Cardiac fibroblast (primary cell): ENCODE measurements around the gene PLXNA2.

ENCODE experiments used
- DNase-seq, 2 donors: peaks; one replicate each; pipeline versions ENCODE4 v3.0.0 to v3.0.0-alpha.2; 2010; ENCODE audit warnings: low read depth in 2 of 2
- H3K4me3 ChIP-seq, 2 donors: replicated peaks in 1 of 2; 1 replicate in 1 of 2; 2 replicates in 1 of 2; pipeline ENCODE4 v1.5.1; 2011; ENCODE audit warnings: low read depth in 2 of 2, low read length in 2 of 2, mild to moderate bottlenecking in 2 of 2, moderate library complexity in 1 of 2
- TF ChIP-seq, protein P1 (sequence below): IDR thresholded peaks from one replicate; pipeline ENCODE4 v1.5.1; 2011; ENCODE audit warnings: low read depth, mild to moderate bottlenecking, low read length, inconsistent platforms

The PLXNA2 gene

DNA sequence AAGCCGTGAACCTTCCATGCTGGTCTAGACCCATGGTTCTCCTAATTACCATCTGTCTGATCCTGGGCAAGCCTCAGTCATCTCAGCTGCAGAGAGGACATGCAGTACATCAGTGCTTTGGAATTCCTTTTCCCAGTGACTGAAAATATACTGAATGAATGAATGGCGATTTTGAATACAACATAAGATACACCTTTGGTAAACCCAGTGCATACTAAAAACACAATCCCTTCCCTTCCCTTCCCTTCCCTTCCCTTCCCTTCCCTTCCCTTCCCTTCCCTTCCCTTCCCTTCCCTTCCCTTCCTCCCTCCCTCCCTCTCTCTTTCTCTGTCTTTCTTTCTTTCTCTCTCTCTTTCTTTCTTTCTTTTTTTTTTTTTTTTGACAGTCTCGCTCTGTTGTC, 21.3 kb upstream of the PLXNA2 start:
- H3K4me3 ChIP-seq = no peak overlapping the region
- TF ChIP-seq, protein P1, sequence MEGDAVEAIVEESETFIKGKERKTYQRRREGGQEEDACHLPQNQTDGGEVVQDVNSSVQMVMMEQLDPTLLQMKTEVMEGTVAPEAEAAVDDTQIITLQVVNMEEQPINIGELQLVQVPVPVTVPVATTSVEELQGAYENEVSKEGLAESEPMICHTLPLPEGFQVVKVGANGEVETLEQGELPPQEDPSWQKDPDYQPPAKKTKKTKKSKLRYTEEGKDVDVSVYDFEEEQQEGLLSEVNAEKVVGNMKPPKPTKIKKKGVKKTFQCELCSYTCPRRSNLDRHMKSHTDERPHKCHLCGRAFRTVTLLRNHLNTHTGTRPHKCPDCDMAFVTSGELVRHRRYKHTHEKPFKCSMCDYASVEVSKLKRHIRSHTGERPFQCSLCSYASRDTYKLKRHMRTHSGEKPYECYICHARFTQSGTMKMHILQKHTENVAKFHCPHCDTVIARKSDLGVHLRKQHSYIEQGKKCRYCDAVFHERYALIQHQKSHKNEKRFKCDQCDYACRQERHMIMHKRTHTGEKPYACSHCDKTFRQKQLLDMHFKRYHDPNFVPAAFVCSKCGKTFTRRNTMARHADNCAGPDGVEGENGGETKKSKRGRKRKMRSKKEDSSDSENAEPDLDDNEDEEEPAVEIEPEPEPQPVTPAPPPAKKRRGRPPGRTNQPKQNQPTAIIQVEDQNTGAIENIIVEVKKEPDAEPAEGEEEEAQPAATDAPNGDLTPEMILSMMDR = no peak

DNA sequence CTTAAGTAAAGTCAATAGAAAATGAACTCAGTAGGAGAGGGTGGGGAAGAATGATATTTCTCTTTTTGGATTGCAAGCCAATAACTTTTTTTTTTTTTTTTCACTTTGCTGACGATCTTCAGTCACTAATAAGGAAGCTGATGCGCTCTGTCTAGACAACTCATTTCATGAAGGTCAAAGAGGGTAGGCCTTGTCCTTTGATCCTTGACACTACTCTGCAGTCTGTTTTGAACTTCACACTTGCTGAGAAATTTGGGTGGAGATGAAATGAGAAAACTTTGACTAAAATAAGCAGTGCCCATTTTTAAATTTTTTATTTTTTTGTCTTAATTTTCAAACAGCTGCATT, 20.9 kb upstream of the PLXNA2 start:
- no peak for DNase-seq
- H3K4me3 ChIP-seq = no peak overlapping the region
- TF ChIP-seq, protein P1 = no peak

More for the DNA sequence above, 21.3 kb upstream of the PLXNA2 start:
- DNase-seq = no peak

DNA sequence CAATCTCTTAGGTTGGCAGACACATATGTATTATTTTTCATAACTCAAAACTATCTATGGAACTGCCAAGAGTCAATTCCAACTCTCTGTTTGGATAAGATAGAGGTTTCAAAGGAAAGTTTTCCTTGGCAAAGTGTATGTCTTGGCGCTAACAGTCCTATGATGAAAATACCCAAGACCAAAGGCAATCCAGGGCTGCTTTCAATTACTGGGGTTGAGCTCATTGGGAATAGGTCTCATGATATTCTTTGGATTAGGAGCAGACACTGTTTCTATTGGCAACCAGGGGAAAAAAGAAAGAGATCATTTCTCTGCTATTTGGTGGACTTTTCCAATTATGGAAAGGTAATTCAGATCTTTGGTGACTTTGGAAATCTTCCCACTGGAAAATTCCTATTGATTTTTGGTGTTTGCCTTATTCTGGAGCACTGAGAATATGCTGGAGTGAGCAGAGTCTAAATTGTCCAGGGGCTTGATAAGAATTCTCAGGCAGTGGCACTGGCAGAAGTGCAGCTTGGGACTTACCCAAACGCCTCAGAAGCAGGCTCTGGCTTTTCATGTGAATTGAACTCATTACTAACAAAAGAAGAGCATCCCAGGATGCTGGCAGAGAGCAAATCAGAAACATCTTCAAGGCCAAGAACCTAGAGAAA, 20.4 kb upstream of the PLXNA2 start:
- DNase-seq = no peak
- H3K4me3 ChIP-seq = no peak overlapping the region
- TF ChIP-seq, protein P1 = no peak

DNA sequence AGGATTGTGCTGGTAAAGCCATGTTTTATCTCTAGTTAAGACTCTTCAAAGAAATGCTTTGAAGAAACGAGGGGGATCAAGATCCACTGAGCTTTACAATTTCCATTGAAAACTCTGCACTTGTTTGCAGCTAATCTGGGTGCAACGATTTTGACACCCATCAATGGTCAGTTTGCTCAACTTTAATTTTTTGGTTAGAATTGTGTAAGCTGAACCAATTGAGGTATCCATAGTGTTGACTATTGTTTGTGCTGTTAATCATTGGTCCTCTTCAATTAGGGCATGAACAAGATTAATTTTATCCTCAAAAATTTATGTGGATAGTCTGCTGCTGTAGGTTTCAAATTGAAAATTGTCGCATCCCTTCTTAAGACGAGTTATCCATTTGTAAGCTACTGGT, 17.7 kb upstream of the PLXNA2 start:
- no peak overlapping the region for H3K4me3 ChIP-seq
- no peak for DNase-seq
- TF ChIP-seq, protein P1 = no peak

DNA sequence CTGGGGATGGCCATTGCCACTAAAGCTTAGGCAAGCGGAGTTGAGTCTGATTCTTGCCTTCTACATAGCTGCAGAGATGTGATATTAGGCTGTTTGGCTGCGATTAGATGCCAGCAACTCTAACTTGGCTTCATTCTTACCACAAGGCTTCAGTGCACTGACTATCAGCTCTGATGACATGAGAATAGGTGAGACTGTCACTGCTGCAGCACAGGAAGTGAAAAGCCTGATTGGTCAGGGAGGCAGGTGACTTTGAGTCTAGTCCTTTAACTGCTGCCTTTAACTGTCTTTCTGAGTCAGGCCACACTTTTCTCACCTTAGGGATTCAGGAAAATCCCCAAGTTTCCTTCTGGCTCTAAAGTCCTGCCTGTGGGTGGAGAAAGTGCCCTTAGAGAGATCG, 14.1 kb upstream of the PLXNA2 start:
- TF ChIP-seq, protein P1 = no peak
- no peak for DNase-seq
- H3K4me3 ChIP-seq = no peak overlapping the region

DNA sequence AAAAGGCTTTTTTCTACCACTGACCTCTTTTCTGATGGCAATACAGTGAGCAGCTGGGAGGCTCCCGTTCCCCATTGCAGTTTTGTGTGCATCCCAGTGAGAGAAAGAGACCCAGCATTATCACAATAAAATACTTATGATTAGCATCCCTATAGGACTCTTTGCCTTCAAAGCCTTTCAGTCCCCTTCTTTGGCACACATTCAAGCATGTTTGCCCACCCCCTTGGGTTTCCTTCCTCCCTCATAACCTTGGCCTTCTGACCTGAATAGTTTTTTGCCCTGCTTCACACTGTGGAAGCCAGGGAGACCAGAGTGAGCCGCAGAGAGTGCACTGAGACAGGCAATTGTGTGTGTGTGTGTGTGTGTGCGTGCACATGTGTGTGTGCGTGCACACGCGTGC, 13.2 kb upstream of the PLXNA2 start:
- TF ChIP-seq, protein P1 = no peak
- DNase-seq = no peak
- no peak overlapping the region for H3K4me3 ChIP-seq

DNA sequence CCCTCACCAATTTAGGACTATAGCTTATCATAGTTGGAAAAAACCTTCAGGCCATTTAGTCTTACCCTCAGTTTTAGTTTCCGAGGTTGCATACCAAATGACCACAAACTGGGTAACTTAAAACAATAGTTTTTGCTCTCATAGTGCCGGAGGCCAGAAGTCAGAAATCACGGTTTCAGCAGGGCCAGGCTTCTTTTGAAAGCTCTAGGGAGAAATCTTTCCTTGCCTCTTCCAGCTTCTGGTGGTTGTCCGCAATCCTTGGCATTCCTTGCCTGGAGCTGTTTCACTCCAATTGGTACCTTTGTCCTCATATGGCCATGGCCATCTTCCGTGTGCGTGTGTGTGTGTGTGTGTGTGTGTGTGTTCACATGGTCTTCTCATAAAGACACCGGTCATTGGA, 12.4 kb upstream of the PLXNA2 start:
- no peak for DNase-seq
- TF ChIP-seq, protein P1 = no peak

More for the DNA sequence above, 12.4 kb upstream of the PLXNA2 start:
- H3K4me3 ChIP-seq = no peak overlapping the region
